Activated CD8-positive, alpha-beta memory T cell treated with anti-CD3 and anti-CD28 coated beads, Interleukin-2, amount 50 U/mL, for 1 hour (primary cell): ENCODE measurements around the gene USB1.

Source experiments
- DNase-seq: peaks from one replicate; pipeline ENCODE4 v3.0.0-alpha.2; 2020; ENCODE audit errors: extremely low read depth

USB1 gene

GRCh38 chr16:58048494-58049231 is 47.5 kb downstream of the USB1 start:
- DNase-seq: no peak

GRCh38 chr16:58049232-58050185 is 48.3 kb downstream of the USB1 start:
- no peak for DNase-seq

GRCh38 chr16:58051296-58051695 is 50.1 kb downstream of the USB1 start:
- no peak for DNase-seq

- DNase-seq: no peak
Measured at GRCh38 chr16:58051821-58052603, 50.8 kb downstream of the USB1 start.

- no peak for DNase-seq
Measured at GRCh38 chr16:58053682-58054005, 52.4 kb downstream of the USB1 start.

GRCh38 chr16:58054289-58054688 is 53.1 kb downstream of the USB1 start:
- DNase-seq: no peak

- DNase-seq: no peak
Measured at GRCh38 chr16:58056580-58056979, 55.4 kb downstream of the USB1 start.

- no peak for DNase-seq
Measured at GRCh38 chr16:58057121-58057520, 55.9 kb downstream of the USB1 start.

GRCh38 chr16:58057784-58058183 is 56.6 kb downstream of the USB1 start:
- DNase-seq: no peak

GRCh38 chr16:58062821-58063220 is 61.6 kb downstream of the USB1 start:
- no peak for DNase-seq

- DNase-seq: no peak
Measured at GRCh38 chr16:58063377-58064076, 62.3 kb downstream of the USB1 start.

GRCh38 chr16:58070585-58070984 is 69.4 kb downstream of the USB1 start:
- DNase-seq: no peak
